Measurements from ENCODE around the gene EPB41L3. TPM values are rescaled to one million over a fixed set of nuclear protein-coding genes. Genes with fewer than 3 reads are reported as not detected.

The EPB41L3 gene
- total and polyA plus RNA-seq, 3 donors from 2014 or later = 152 to 403 (median 274) TPM

DNA sequence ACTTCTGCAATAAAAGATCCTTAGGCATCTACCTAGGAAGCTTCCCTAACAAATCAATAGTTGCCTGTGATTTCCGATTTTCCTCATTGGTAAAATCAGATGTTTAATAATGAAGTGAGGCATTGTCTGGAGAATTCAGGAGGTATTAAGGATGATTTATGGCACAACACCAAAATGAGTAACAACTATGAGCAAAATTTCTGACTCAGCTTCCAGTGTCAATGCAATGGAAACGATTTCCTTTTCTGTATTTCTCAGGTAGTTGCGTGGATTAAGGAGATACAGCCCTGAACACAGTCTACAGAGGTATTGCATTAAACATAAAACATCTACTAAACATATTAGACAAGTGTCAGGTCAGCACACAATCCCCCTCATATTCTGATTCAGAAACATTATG is 99.5 kb downstream of the EPB41L3 start:
- Histone ChIP-seq H3K4me1 (no peaks in the 10 kb centered on the region), H3K4me3 (no peak overlapping the region), H3K36me3 (ENCODE audit: low read depth, missing control alignments) (no peaks in the 10 kb centered on the region), H3K27me3 (no peaks in the 10 kb centered on the region), H3K27ac (no peak overlapping the region), H3K9me3 (no peaks in the 10 kb centered on the region)
- intact Hi-C loops (cut with DNase I; ENCODE audit: low total_unique reads) = no loop called here
- DNase-seq = no peak
- WGBS, 2 donors = 52 to 76% methylated on average over 3 of the region's 3 CpGs
- TF ChIP-seq, protein P1, sequence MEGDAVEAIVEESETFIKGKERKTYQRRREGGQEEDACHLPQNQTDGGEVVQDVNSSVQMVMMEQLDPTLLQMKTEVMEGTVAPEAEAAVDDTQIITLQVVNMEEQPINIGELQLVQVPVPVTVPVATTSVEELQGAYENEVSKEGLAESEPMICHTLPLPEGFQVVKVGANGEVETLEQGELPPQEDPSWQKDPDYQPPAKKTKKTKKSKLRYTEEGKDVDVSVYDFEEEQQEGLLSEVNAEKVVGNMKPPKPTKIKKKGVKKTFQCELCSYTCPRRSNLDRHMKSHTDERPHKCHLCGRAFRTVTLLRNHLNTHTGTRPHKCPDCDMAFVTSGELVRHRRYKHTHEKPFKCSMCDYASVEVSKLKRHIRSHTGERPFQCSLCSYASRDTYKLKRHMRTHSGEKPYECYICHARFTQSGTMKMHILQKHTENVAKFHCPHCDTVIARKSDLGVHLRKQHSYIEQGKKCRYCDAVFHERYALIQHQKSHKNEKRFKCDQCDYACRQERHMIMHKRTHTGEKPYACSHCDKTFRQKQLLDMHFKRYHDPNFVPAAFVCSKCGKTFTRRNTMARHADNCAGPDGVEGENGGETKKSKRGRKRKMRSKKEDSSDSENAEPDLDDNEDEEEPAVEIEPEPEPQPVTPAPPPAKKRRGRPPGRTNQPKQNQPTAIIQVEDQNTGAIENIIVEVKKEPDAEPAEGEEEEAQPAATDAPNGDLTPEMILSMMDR (IDR thresholded peaks at IDR 0.05) = no peak
- TF ChIP-seq POLR2A (IDR thresholded peaks at IDR 0.05) = no peak

DNA sequence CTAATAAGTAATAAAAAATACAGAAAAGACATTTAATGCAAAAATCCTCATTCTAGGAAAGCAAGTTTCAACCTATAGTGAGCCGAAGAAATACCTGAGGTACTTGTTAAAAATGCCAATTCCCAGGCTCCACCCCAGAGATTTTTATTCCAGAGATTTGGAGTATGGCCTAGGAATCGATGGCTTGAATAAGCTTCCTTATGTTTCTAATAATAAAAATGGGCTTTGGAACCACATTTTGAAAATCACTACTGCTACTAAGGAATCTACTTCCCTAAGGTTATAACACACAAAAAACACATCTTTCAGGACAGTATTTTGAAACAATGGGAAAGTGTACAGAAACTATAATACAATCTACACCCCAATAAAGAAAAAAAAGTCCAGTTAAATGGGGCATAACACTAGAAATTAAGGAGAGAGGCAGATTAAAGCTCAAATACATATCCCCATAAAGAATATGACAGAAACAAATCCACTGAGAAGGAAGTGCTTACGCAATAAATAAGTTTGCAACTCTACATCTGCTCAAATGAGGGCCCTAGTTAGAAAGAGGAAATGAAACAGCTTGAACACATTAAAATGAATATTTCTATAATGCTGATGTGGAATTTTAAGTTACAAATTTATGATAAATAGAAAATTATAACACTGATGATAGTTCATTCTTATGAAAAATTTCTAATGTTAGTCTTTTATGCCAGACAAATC is 103.7 kb downstream of the EPB41L3 start:
- H3K36me3 ChIP-seq (ENCODE audit: low read depth, missing control alignments) = no peaks in the 10 kb centered on the region
- no peak for TF ChIP-seq POLR2A (IDR thresholded peaks at IDR 0.05)
- TF ChIP-seq, protein P1 (IDR thresholded peaks at IDR 0.05) = no peak
- intact Hi-C loops (cut with DNase I; ENCODE audit: low total_unique reads) = no loop called here
- no peaks in the 10 kb centered on the region for H3K4me1 ChIP-seq
- WGBS, 2 donors = 86 to 88% methylated on average over 3 of the region's 3 CpGs
- no peak overlapping the region for H3K4me3 ChIP-seq
- DNase-seq = no peak
- no peaks in the 10 kb centered on the region for H3K9me3 ChIP-seq
- no peaks in the 10 kb centered on the region for H3K27me3 ChIP-seq
- H3K27ac ChIP-seq = no peak overlapping the region

DNA sequence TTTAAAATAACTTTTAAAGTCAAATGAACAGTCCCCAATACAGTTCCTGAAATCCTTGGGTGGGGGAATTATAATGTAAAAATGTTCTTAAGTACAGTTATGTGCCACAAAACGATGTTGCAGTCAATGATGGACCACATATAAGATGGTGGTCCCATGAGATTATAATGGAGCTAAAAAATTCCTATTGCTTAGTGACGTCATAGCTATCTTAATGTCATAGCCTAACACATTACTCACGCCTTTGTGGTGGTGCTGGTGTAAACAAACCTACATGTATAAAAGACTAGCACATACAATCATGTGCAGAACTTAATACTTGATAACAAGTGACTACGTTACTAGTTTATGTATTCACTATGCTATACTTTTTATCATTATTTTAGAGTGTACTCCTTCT is 109.4 kb downstream of the EPB41L3 start:
- TF ChIP-seq POLR2A (IDR thresholded peaks at IDR 0.05) = no peak
- TF ChIP-seq, protein P1 (IDR thresholded peaks at IDR 0.05) = no peak
- DNase-seq = no peak
- Histone ChIP-seq H3K9me3 (no peaks in the 10 kb centered on the region), H3K27ac (no peak overlapping the region), H3K27me3 (no peaks in the 10 kb centered on the region), H3K36me3 (ENCODE audit: low read depth, missing control alignments) (no peaks in the 10 kb centered on the region), H3K4me1 (no peaks in the 10 kb centered on the region), H3K4me3 (no peak overlapping the region)
- intact Hi-C loops (cut with DNase I; ENCODE audit: low total_unique reads) = no loop called here
- WGBS, 2 donors = 87 to 90% methylated on average over 4 of the region's 4 CpGs

DNA sequence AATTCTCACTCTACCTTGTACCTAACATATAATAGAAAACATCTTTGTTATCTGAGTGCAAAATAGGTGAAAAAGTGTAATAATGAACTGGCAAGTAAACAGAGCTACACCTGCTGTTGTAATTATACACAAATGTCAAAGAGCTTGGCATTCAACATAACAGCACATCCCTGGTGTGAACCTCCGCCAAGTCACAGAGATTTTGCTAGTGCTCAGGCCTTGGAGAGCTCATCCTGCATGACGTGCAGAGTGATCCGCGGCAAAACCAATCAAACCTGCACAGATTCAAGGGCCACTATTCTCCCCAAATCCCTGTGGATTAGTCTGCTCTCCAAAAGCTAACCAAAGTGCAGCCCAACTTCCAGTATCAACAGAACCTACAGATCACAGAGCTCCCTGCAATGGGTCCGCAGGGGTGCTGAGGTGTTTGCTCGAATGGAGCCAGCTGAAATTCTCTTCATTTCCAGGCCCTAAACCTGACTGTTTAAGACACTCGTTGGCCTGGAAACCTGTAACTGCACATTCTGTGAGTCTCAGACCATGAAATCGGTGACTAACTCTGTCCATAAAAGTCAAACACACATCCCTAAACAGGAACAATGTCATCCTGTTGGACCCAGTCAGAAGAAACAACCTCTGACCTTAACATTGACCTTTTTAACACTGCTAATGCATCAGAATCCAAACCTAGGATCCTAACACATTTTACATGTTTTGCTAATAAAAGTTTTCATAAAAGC is 111.8 kb downstream of the EPB41L3 start:
- intact Hi-C loops (cut with DNase I; ENCODE audit: low total_unique reads) = no loop called here
- H3K36me3 ChIP-seq (ENCODE audit: low read depth, missing control alignments) = no peaks in the 10 kb centered on the region
- H3K4me3 ChIP-seq = no peak overlapping the region
- no peak for DNase-seq
- H3K27me3 ChIP-seq = no peaks in the 10 kb centered on the region
- no peaks in the 10 kb centered on the region for H3K9me3 ChIP-seq
- no peaks in the 10 kb centered on the region for H3K4me1 ChIP-seq
- no peak for TF ChIP-seq POLR2A (IDR thresholded peaks at IDR 0.05)
- TF ChIP-seq, protein P1 (IDR thresholded peaks at IDR 0.05) = no peak
- WGBS, 2 donors = 79 to 80% methylated on average over 8 of the region's 8 CpGs
- H3K27ac ChIP-seq = no peak overlapping the region
